ENCODE data around the gene TAS1R3. TPM values are rescaled to one million over a fixed set of nuclear protein-coding genes. Genes with fewer than 3 reads are reported as not detected.
A peak's percentile ranks its signal among the peaks of the same experiment; 100 is the strongest.

TAS1R3 gene
- total and polyA plus RNA-seq, 2 of the 4 experiments (the other 2 are of a cell fraction): under 0.01 to 0.05 TPM

GRCh38 chr1:1356796-1357401, 25.8 kb downstream of the TAS1R3 start:
- Histone ChIP-seq H3K79me1 (ENCODE audit: low read depth in 1 of 2, low read length in 2 of 2) (peaks cover 9 to 32% of the 10 kb centered on the region in 2 experiments; a peak in 3 of 4 replicates), H3K56ac (ENCODE audit: extremely low read depth, insufficient read depth, low read length) (peak overlapping the region; percentile 38), H4K91ac (ENCODE audit: insufficient read depth, low read depth, low read length) (peak overlapping the region; percentile 75), H3K4me1 (ENCODE audit: control insufficient read depth, insufficient read depth, low read length) (peaks cover 45% of the 10 kb centered on the region), H3K4ac (ENCODE audit: low read depth, low read length) (peak overlapping the region; percentile 99), H3K4me2 (ENCODE audit: low read depth, low read length) (peak overlapping the region; percentile 93), H2AK5ac (ENCODE audit: low read depth, low read length) (peak overlapping the region; percentile 93), H3K27me3 (ENCODE audit: control insufficient read depth, insufficient read depth, low read length) (no peaks in the 10 kb centered on the region), H3K27ac (ENCODE audit: insufficient read depth, low read length) (peak overlapping the region; percentile 96), H2BK20ac (ENCODE audit: low read depth, low read length) (no peak overlapping the region), H4K5ac (ENCODE audit: low read depth, low read length) (peak overlapping the region; percentile 38; the same call in 1 of the 2 replicates), H2BK120ac (ENCODE audit: low read depth, low read length) (0 out of 2 replicates have a peak overlapping the region, but pooled peaks have one; percentile 32), H2BK15ac (ENCODE audit: low read depth, low read length) (no peak overlapping the region), H4K8ac (ENCODE audit: low read depth in 2 of 2, low read length in 2 of 2) (peak overlapping the region; percentile 18 to 64; a peak in 2 of 4 replicates), H3K9me3 (ENCODE audit: control insufficient read depth, insufficient read depth, low read length) (no peaks in the 10 kb centered on the region), H4K20me1 (ENCODE audit: insufficient read depth, low read length) (peaks cover 49% of the 10 kb centered on the region), H2BK5ac (ENCODE audit: low read depth, low read length, poor library complexity, severe bottlenecking) (peak overlapping the region; percentile 96), H2AK9ac (replicated peaks; ENCODE audit: low read depth, low read length, poor library complexity) (peak overlapping the region; percentile 100), H2AFZ (replicated peaks; ENCODE audit: low read length, poor library complexity) (peak overlapping the region; percentile 58), H3K9me1 (ENCODE audit: insufficient read depth, low read length) (peaks cover 9% of the 10 kb centered on the region), H3K9ac (ENCODE audit: low read depth, low read length) (peak overlapping the region; percentile 92), H3K36me3 (ENCODE audit: control insufficient read depth, insufficient read depth, low read length) (peaks cover 34% of the 10 kb centered on the region), H3K4me3 (ENCODE audit: insufficient read depth, low read depth, low read length) (peak overlapping the region; percentile 74), H3K18ac (ENCODE audit: low read depth, low read length) (no peak overlapping the region; the same call in 1 of the 2 replicates), H3K14ac (replicated peaks; ENCODE audit: low read depth, low read length) (peak overlapping the region; percentile 96), H3K23ac (ENCODE audit: low read depth, low read length) (peak overlapping the region; percentile 98; the same call in 1 of the 2 replicates)
- dilution Hi-C loops (cut with HindIII; ENCODE audit: low sequenced_read_pairs, unreplicated experiment) (no loop called here), in situ Hi-C loops (cut with MboI; ENCODE audit: low sequenced_read_pairs) (no loop called here), intact Hi-C loops (cut with micrococcal nuclease) (loop anchor here (5.0 kb wide), 1 partner anchor 50 kb away; the partner anchor contains the start of genes ACAP3 and PUSL1)
- BruUV-seq (replicated peaks): no TSS peak
- ATAC-seq (ENCODE audit: low read depth) (no peak), DNase-seq (no peak)
- TF ChIP-seq POLR2A (IDR thresholded peaks at IDR 0.05; ENCODE audit: low read depth, low read length): no peak
- TF ChIP-seq BHLHE40 (IDR thresholded peaks at IDR 0.05; ENCODE audit: low read depth, low read length): no peak
- TF ChIP-seq RCOR1 (IDR thresholded peaks at IDR 0.05; ENCODE audit: insufficient replicate concordance, low read length): no peak
- TF ChIP-seq, protein P1, sequence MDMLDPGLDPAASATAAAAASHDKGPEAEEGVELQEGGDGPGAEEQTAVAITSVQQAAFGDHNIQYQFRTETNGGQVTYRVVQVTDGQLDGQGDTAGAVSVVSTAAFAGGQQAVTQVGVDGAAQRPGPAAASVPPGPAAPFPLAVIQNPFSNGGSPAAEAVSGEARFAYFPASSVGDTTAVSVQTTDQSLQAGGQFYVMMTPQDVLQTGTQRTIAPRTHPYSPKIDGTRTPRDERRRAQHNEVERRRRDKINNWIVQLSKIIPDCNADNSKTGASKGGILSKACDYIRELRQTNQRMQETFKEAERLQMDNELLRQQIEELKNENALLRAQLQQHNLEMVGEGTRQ (IDR thresholded peaks at IDR 0.05; ENCODE audit: low read depth, low read length): no peak
- no peak for TF ChIP-seq MXI1 (IDR thresholded peaks at IDR 0.05; ENCODE audit: borderline replicate concordance, low read depth, low read length)
- no peak for TF ChIP-seq MAFK (IDR thresholded peaks at IDR 0.05; ENCODE audit: low read depth, low read length)
- no peak for TF ChIP-seq MAZ (IDR thresholded peaks at IDR 0.05; ENCODE audit: borderline replicate concordance, low read depth, low read length)
- 17% methylated on average over 16 of the region's 26 CpGs; no CpG with 5 or more reads in 1 of the 2 experiments for WGBS, 2 experiments (ENCODE audit: extremely low coverage in 2 of 2, insufficient read length in 1 of 2)
- ChIA-PET POLR2A (ENCODE audit: unreplicated experiment) (no interaction called here), CTCF (no interaction called here)
